Peyer's patch (tissue), 4 donors: ENCODE results near the gene CCDC134.

Experiments used
- CTCF ChIP-seq, 6 experiments: fragments of 450-650 bp in 4 of 6; fragments of 200-600 bp in 2 of 6; sonication (generic) in 1 of 6; IDR thresholded peaks; one replicate each; pipeline ENCODE4 v1.5.1; 2017 to 2019; ENCODE audit warnings: antibody characterized with exemption in 6 of 6, mild to moderate bottlenecking in 3 of 6, moderate library complexity in 1 of 6
- POLR2A ChIP-seq, 2 donors: fragments of 450-650 bp; IDR thresholded peaks; one replicate each; pipeline ENCODE4 v1.5.1; 2017; ENCODE audit warnings: antibody characterized with exemption in 2 of 2, mild to moderate bottlenecking in 2 of 2, moderate library complexity in 2 of 2

GRCh38 chr22:41776381-41776780 is 24.1 kb upstream of the CCDC134 start:
- TF ChIP-seq CTCF (IDR thresholded peaks at IDR 0.05) (no peak), POLR2A (IDR thresholded peaks at IDR 0.05) (no peak)
